Measurements from ENCODE around the gene PARN.

The PARN gene

DNA sequence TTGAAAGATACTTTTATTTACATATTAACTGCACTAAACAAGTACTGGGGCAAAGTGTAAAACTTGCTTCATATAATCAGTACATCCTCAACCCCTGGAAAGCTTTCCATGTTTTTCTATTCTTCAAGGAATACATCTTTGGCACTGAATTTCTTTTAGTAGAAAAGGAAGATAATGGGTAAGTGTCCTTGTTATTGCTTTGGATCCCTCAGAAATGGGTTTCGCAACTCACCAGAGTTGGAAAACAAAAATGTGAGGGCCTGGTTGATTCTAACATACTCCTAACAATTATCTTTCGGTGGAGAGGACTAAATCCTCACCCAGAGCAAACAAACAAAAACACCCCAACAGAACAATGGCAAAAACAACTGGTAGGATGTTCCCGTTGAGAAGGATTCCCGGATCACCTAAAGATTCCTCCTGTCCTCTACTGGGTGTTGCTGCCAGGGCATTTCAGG, 120.4 kb downstream of the PARN start:
- Histone ChIP-seq H3K4me1 (ENCODE audit: control insufficient read depth, insufficient read depth, low read length, poor library complexity, severe bottlenecking) (peaks cover 7% of the 10 kb centered on the region), H3K9me3 (ENCODE audit: control insufficient read depth, low read length) (no peaks in the 10 kb centered on the region), H3K4me3 (ENCODE audit: extremely low read depth, insufficient read depth, low read length, poor library complexity, severe bottlenecking) (no peak overlapping the region), H3K27ac (ENCODE audit: low read depth, low read length, severe bottlenecking) (no peak overlapping the region), H3K36me3 (ENCODE audit: control insufficient read depth, insufficient read depth, low read length) (no peaks in the 10 kb centered on the region)
- WGBS, 2 experiments (ENCODE audit: insufficient coverage in 2 of 2): 10 to 20% methylated on average over 2 of the region's 4 CpGs

DNA sequence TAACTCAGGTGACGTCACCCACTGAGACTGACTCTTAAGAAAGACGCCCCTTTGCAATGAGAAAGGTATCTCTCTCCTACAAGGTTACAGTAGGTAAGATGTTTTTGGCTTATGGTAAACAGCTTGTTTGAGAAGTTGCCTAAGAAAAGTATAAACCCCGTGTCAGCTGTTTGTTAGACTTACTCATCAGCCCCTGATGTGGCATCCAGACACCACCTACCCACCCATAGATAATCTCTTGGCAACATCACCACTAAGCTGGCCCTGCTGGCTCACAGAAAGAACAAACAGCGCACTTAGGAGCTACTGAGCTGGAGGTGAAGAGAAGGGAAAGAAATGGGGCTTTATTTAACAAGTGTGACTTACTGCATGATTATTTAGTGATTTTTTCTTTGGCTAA, 121.0 kb downstream of the PARN start:
- WGBS, 2 experiments (ENCODE audit: insufficient coverage in 2 of 2): 100% methylated on average over 1 of the region's 4 CpGs; no CpG with 5 or more reads in 1 of the 2 experiments
- no peaks in the 10 kb centered on the region for H3K9me3 ChIP-seq (ENCODE audit: control insufficient read depth, low read length)
- H3K4me3 ChIP-seq (ENCODE audit: extremely low read depth, insufficient read depth, low read length, poor library complexity, severe bottlenecking): no peak overlapping the region
- H3K4me1 ChIP-seq (ENCODE audit: control insufficient read depth, insufficient read depth, low read length, poor library complexity, severe bottlenecking): peaks cover 7% of the 10 kb centered on the region
- H3K36me3 ChIP-seq (ENCODE audit: control insufficient read depth, insufficient read depth, low read length): no peaks in the 10 kb centered on the region
- H3K27ac ChIP-seq (ENCODE audit: low read depth, low read length, severe bottlenecking): no peak overlapping the region

DNA sequence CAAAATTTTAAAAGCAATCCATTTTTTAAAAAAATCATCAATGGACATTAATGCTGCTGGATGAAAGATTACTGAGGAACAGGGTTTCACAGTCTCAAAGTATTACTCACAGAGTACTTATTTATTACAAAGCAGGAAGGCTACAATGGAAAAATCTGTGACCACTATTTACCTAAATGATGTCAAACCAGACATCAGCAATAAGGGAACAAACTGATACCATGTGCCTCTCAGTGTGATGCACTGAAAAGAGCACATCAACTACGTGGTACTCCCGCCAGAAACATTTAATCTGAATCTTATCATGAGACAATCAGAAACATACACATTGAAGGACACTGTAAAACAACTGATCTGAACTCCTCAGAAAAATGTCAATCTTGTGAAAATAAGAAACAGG, 124.2 kb downstream of the PARN start:
- 93 to 100% methylated on average over 2 of the region's 2 CpGs for WGBS, 2 experiments (ENCODE audit: insufficient coverage in 2 of 2)
- Histone ChIP-seq H3K27ac (ENCODE audit: low read depth, low read length, severe bottlenecking) (no peak overlapping the region), H3K36me3 (ENCODE audit: control insufficient read depth, insufficient read depth, low read length) (no peaks in the 10 kb centered on the region), H3K4me1 (ENCODE audit: control insufficient read depth, insufficient read depth, low read length, poor library complexity, severe bottlenecking) (peaks cover 16% of the 10 kb centered on the region), H3K9me3 (ENCODE audit: control insufficient read depth, low read length) (no peaks in the 10 kb centered on the region), H3K4me3 (ENCODE audit: extremely low read depth, insufficient read depth, low read length, poor library complexity, severe bottlenecking) (no peak overlapping the region)

DNA sequence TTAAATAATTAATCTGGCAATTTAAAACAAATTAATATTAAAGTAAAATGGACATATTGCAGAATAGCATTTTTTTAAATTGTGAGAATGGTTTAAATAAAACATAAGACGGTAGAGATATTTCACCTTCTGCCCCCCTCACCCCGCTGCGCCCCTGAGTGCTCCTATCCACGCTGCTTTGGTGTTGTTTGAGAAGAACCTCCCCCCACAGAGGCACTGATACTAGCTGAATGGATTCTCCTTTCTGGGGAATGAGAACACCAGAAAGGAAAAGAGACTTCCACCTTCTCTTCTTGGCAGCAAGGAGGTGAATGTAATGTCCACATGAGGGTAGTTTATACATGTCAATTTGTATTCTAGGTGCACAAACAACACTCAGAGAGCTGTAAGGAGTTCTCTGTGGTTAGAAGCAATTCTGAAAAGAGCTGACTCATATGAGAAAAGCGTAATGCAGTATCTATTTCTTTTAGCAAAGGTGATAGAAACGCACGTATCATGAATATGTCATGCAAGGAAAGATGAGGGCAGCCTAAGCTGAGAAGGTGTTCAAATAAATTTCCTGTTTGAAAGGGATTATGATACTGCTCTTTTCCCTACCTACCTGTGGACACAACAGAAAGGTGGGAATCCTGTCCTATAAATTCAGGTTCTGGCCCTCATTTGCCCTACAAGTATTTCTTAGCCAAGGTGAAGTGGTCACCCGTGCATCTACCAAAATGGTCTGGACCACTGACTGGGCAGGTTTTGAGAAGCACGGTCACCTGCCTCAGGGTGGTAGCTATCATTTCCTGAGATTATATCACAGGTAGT, 126.9 kb downstream of the PARN start:
- no peaks in the 10 kb centered on the region for H3K9me3 ChIP-seq (ENCODE audit: control insufficient read depth, low read length)
- no peak overlapping the region for H3K4me3 ChIP-seq (ENCODE audit: extremely low read depth, insufficient read depth, low read length, poor library complexity, severe bottlenecking)
- 92 to 96% methylated on average over 5 of the region's 9 CpGs for WGBS, 2 experiments (ENCODE audit: insufficient coverage in 2 of 2)
- no peak overlapping the region for H3K27ac ChIP-seq (ENCODE audit: low read depth, low read length, severe bottlenecking)
- no peaks in the 10 kb centered on the region for H3K36me3 ChIP-seq (ENCODE audit: control insufficient read depth, insufficient read depth, low read length)
- peaks cover 24% of the 10 kb centered on the region for H3K4me1 ChIP-seq (ENCODE audit: control insufficient read depth, insufficient read depth, low read length, poor library complexity, severe bottlenecking)

DNA sequence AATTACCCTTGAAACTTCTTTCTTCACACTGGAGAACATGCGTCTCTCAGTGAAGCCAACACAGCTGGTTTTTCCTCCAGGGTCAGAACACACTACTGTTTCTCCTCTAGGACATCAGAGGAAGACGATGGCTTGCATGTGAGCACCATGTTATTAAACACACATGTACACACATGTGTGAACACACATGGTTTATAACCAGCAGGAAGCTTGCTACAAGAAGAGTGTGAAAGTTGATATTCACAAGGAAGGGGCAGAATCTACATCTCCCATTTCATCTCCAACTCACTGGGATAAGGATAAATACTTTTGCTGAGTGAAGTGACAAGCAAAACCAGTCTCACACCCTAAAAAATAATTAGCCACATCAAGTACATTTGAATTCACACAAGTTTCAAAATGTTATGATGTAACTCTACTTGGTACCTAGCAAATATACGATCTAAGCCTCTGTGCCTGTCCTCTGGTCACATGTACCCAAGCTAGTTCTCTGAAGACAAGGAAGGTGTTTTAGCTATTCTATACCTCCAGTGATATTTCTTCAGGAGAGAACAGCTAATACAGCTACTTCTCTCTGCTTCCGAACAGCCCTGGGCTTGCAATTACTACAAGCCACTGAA, 127.7 kb downstream of the PARN start:
- H3K4me3 ChIP-seq (ENCODE audit: extremely low read depth, insufficient read depth, low read length, poor library complexity, severe bottlenecking): no peak overlapping the region

DNA sequence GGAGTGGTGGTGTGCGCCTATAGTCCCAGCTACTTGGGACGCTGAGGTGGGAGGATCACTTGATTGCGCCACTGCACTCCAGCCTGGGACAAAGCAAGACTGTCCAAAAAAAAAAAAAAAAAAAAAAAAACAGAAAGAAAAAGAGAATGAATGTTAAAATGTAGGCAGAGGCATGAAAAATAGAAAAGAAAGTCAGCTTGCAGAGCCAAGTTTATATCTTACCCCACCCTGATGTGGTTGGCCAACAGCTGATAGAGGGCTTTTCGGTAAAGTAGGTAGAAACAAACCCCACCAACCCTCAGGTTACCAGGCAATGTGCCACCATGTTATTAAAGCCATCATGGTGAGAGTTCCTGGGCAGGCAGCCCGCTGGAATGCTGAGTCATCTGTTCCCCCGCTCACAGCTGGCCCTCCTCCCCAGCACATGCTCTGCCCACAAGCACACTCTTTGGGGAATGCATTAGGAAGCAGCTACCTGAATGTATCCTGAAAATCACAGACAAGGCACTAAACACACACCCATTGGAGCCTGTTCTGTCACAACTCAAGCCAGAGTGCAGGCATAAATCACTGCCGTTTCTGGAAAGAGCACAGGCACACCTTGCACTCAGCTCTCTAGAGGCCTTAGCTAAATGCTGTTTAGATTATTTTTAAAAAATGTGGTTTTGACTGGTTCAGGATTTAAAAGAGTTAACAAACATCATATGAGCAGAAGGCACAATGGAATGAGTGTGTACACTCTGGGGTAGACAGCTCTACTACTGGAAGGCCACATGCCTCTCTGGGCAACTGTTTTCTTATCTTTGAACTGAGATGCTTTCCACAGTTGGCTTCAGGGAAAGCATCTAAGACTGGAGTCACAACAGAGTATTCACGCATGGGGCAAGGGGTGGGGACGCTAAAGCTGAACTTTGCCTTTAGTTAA, 128.5 kb downstream of the PARN start:
- 40 to 53% methylated on average over 5 to 6 of the region's 9 CpGs for WGBS, 2 experiments (ENCODE audit: insufficient coverage in 2 of 2)
- peak overlapping the region; percentile 81 for H3K27ac ChIP-seq (ENCODE audit: low read depth, low read length, severe bottlenecking)
- no peaks in the 10 kb centered on the region for H3K9me3 ChIP-seq (ENCODE audit: control insufficient read depth, low read length)
- H3K36me3 ChIP-seq (ENCODE audit: control insufficient read depth, insufficient read depth, low read length): no peaks in the 10 kb centered on the region
- no peak overlapping the region for H3K4me3 ChIP-seq (ENCODE audit: extremely low read depth, insufficient read depth, low read length, poor library complexity, severe bottlenecking)
- peaks cover 29% of the 10 kb centered on the region for H3K4me1 ChIP-seq (ENCODE audit: control insufficient read depth, insufficient read depth, low read length, poor library complexity, severe bottlenecking)

More for the DNA sequence above, 127.7 kb downstream of the PARN start:
- Histone ChIP-seq H3K36me3 (ENCODE audit: control insufficient read depth, insufficient read depth, low read length) (no peaks in the 10 kb centered on the region), H3K9me3 (ENCODE audit: control insufficient read depth, low read length) (no peaks in the 10 kb centered on the region), H3K4me1 (ENCODE audit: control insufficient read depth, insufficient read depth, low read length, poor library complexity, severe bottlenecking) (peaks cover 24% of the 10 kb centered on the region), H3K27ac (ENCODE audit: low read depth, low read length, severe bottlenecking) (peak overlapping the region; percentile 81)
- WGBS, 2 experiments (ENCODE audit: insufficient coverage in 2 of 2): 84 to 97% methylated on average over 2 of the region's 4 CpGs

DNA sequence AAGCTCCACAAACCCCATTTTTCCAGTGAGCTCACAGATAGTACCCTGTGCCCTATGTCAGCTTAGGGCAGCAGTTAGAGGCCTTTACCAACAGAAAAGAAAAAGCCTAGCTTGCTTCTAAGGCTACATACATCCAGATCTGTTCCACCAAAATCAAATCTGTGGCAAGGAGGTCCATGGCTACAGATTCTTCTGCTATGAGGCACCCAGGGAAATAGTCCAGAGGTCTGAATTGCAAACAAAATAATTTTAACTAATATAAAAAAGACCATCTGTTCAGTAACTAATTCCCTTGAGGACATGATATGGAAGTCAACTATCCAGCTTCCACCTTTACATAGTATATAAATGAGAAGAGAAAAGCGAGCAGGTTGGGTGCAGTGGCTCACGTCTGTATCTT, 129.3 kb downstream of the PARN start:
- no peak overlapping the region for H3K27ac ChIP-seq (ENCODE audit: low read depth, low read length, severe bottlenecking)
- WGBS, 2 experiments (ENCODE audit: insufficient coverage in 2 of 2): no CpG with 5 or more reads among the region's 2 CpGs
- peaks cover 29% of the 10 kb centered on the region for H3K4me1 ChIP-seq (ENCODE audit: control insufficient read depth, insufficient read depth, low read length, poor library complexity, severe bottlenecking)
- H3K4me3 ChIP-seq (ENCODE audit: extremely low read depth, insufficient read depth, low read length, poor library complexity, severe bottlenecking): no peak overlapping the region
- no peaks in the 10 kb centered on the region for H3K36me3 ChIP-seq (ENCODE audit: control insufficient read depth, insufficient read depth, low read length)
- H3K9me3 ChIP-seq (ENCODE audit: control insufficient read depth, low read length): no peaks in the 10 kb centered on the region

DNA sequence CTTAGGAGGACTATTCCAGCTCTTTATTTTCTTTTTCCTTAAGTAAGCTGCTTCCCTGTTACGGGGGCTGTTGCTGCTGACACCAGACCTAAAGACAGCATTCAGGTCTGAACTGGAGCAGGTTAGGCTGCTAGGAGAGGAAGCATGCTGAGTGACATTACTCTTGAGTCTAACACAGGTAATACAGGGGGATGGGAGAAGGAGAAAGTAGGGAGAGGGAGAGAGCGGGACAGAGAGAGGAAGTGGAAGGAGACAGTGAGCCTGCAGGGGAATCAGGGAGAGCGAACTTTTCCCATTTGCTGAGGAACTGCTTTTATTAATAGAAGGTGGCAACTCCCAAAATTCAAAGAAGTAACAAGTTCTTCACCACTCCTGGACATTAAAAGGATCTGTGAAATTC, 130.9 kb downstream of the PARN start:
- no peaks in the 10 kb centered on the region for H3K36me3 ChIP-seq (ENCODE audit: control insufficient read depth, insufficient read depth, low read length)
- no peak overlapping the region for H3K27ac ChIP-seq (ENCODE audit: low read depth, low read length, severe bottlenecking)
- H3K4me3 ChIP-seq (ENCODE audit: extremely low read depth, insufficient read depth, low read length, poor library complexity, severe bottlenecking): no peak overlapping the region
- H3K9me3 ChIP-seq (ENCODE audit: control insufficient read depth, low read length): no peaks in the 10 kb centered on the region
- peaks cover 29% of the 10 kb centered on the region for H3K4me1 ChIP-seq (ENCODE audit: control insufficient read depth, insufficient read depth, low read length, poor library complexity, severe bottlenecking)
- WGBS, 2 experiments (ENCODE audit: insufficient coverage in 2 of 2): 75 to 88% methylated on average over 2 to 3 of the region's 3 CpGs

DNA sequence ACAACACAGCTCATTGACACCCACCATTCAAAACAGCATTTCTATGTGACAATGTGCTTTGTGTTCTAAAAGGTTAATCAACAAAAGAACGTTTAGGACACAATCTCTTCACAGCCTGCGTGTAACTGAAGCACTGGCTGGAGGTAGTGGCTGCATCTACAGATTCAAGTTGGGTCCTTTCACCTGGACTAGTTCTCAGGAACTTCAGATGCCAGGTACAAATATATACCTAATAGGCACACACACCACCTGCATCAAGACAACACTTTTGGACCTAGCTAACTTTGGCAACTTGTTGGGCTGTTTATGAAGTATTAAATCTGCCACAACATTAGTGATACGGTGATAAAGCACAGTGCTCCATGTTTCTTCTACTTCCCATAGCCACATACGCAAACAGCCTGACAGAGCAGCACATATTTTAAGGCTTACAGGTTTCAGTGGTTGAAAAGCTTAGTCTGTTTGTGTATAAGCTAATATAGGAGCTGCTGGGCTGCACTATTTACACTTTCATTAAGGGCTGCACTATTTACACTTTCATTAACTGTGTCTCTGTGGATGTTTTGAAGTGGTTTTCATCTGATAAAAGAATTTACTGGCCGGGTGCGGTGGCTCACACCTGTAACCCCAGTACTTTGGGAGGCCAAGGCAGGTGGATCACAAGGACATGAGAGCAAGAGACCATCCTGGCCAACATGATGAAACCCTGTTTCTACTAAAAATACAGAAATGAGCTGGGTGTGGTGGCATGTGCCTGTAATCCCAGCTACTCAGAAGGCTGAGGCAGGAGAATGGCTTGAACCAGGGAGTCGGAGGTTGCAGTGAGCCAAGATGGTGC, 132.6 kb downstream of the PARN start:
- Histone ChIP-seq H3K4me1 (ENCODE audit: control insufficient read depth, insufficient read depth, low read length, poor library complexity, severe bottlenecking) (peaks cover 26% of the 10 kb centered on the region), H3K9me3 (ENCODE audit: control insufficient read depth, low read length) (no peaks in the 10 kb centered on the region), H3K27ac (ENCODE audit: low read depth, low read length, severe bottlenecking) (no peak overlapping the region), H3K36me3 (ENCODE audit: control insufficient read depth, insufficient read depth, low read length) (no peaks in the 10 kb centered on the region), H3K4me3 (ENCODE audit: extremely low read depth, insufficient read depth, low read length, poor library complexity, severe bottlenecking) (no peak overlapping the region)
- 87 to 100% methylated on average over 1 to 3 of the region's 7 CpGs for WGBS, 2 experiments (ENCODE audit: insufficient coverage in 2 of 2)

DNA sequence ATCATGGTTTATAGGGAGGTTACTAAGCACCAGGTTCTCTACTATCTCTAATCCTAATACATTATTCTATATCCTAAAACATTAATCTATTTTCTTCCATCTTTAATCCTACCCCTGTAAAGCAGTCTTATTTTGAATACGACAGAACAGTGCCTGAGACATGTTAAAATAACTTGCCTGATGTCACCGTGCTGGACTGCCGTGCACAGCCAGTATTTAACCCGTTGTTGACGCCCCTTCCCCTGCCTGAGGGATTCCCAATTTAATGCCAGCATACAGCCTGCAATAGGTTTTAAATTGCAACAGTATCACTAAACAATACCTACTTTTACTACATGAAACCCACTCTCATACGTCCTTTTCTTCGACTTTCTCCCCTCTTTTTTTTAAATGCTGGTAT, 133.3 kb downstream of the PARN start:
- Histone ChIP-seq H3K4me3 (ENCODE audit: extremely low read depth, insufficient read depth, low read length, poor library complexity, severe bottlenecking) (no peak overlapping the region), H3K36me3 (ENCODE audit: control insufficient read depth, insufficient read depth, low read length) (no peaks in the 10 kb centered on the region), H3K4me1 (ENCODE audit: control insufficient read depth, insufficient read depth, low read length, poor library complexity, severe bottlenecking) (peaks cover 26% of the 10 kb centered on the region), H3K27ac (ENCODE audit: low read depth, low read length, severe bottlenecking) (no peak overlapping the region), H3K9me3 (ENCODE audit: control insufficient read depth, low read length) (no peaks in the 10 kb centered on the region)
- 75 to 80% methylated on average over 6 to 7 of the region's 7 CpGs for WGBS, 2 experiments (ENCODE audit: insufficient coverage in 2 of 2)

Data from mesodermal cell (in vitro differentiated cells).